Testis (tissue), 3 donors: ENCODE results near the gene SOX2. TPM values are rescaled to one million over a fixed set of nuclear protein-coding genes. Genes with fewer than 3 reads are reported as not detected.

Experiments
- DNase-seq: peaks from one replicate; pipeline ENCODE4 v3.0.0-alpha.2; 2019
- H3K27ac ChIP-seq, 2 donors: fragments of 200-600 bp; sonication (generic); one replicate each; pipeline ENCODE4 v1.5.1; 2019
- H3K27me3 ChIP-seq: fragments of 200-600 bp; sonication (generic); one replicate; pipeline ENCODE4 v1.5.1; 2019
- H3K36me3 ChIP-seq: fragments of 200-600 bp; sonication (generic); one replicate; pipeline ENCODE4 v1.5.1; 2017; ENCODE audit warnings: low read depth; ENCODE audit errors: missing control alignments
- H3K4me1 ChIP-seq: fragments of 200-600 bp; sonication (generic); one replicate; pipeline ENCODE4 v1.5.1; 2019
- H3K4me3 ChIP-seq, 2 donors: fragments of 200-600 bp; sonication (generic); one replicate each; pipeline ENCODE4 v1.5.1; 2017 to 2019
- H3K9me3 ChIP-seq: fragments of 200-600 bp; sonication (generic); one replicate; pipeline ENCODE4 v1.5.1; 2017
- CTCF ChIP-seq, 3 experiments: fragments of 450-650 bp in 2 of 3; fragments of 200-600 bp in 1 of 3; sonication (generic) in 1 of 3; IDR thresholded peaks; one replicate each; pipeline ENCODE4 v1.5.1; 2016 to 2019; ENCODE audit warnings: antibody characterized with exemption in 3 of 3, mild to moderate bottlenecking in 2 of 3, moderate library complexity in 1 of 3
- POLR2A ChIP-seq: fragments of 450-650 bp; IDR thresholded peaks from one replicate; pipeline ENCODE4 v1.6.1; 2017; ENCODE audit warnings: antibody characterized with exemption, mild to moderate bottlenecking, moderate library complexity
- WGBS, 2 donors: methylation state at CpG; one replicate each; pipeline ENCODE4 v1.1.5; 2018; 5-methylcytosine and 5-hydroxymethylcytosine counted together
- intact Hi-C: fragments of 100-400 bp; cut with DNase I; formaldehyde crosslinking; loops from one replicate; pipeline ENCODE4 v1.15.1; 2023; ENCODE audit warnings: low total_unique reads
- polyA plus RNA-seq: library from polyadenylated mRNA; stranded (reverse); fragments of 350-450 nt; fragmentation: Illumina TruSeq; extraction: RNeasy Lipid Tissue Mini Kit (QIAGEN cat#74804); gene quantifications from one replicate; pipeline ENCODE4 v1.2.3, GENCODE V29; 2014; ENCODE audit warnings: low read depth, low replicate concordance; ENCODE audit not compliant: insufficient read depth
- total RNA-seq, 2 donors: library from RNA; depleted of rRNA; stranded (reverse); fragments of >200 nt; gene quantifications; one replicate each; pipeline ENCODE4 v1.2.3, GENCODE V29; 2016

The SOX2 gene
- total and polyA plus RNA-seq, 3 donors from 2014 or later = 5.1 to 7.8 (median 7.2) TPM

- 87% methylated on average over 3 of the region's 3 CpGs for WGBS, 2 donors
- Histone ChIP-seq H3K27me3 (no peaks in the 10 kb centered on the region), H3K27ac (no peak overlapping the region), H3K36me3 (no peaks in the 10 kb centered on the region), H3K4me1 (no peaks in the 10 kb centered on the region), H3K4me3 (no peak overlapping the region), H3K9me3 (no peaks in the 10 kb centered on the region)
- TF ChIP-seq CTCF (IDR thresholded peaks at IDR 0.05) = no peak
- TF ChIP-seq POLR2A = no peak
- intact Hi-C loops = no loop called here
- DNase-seq = no peak
Observed at GRCh38 chr3:181689546-181689945, 22.2 kb upstream of the SOX2 start.

GRCh38 chr3:181690769-181691168, 21.0 kb upstream of the SOX2 start:
- intact Hi-C loops = no loop called here
- TF ChIP-seq POLR2A = no peak
- no peak for TF ChIP-seq CTCF (IDR thresholded peaks at IDR 0.05)
- Histone ChIP-seq H3K4me1 (no peaks in the 10 kb centered on the region), H3K4me3 (no peak overlapping the region), H3K9me3 (no peaks in the 10 kb centered on the region), H3K27ac (no peak overlapping the region), H3K36me3 (no peaks in the 10 kb centered on the region), H3K27me3 (no peaks in the 10 kb centered on the region)
- DNase-seq = no peak
- WGBS, 2 donors = 88 to 91% methylated on average over 2 of the region's 2 CpGs

GRCh38 chr3:181691901-181692300, 19.8 kb upstream of the SOX2 start:
- TF ChIP-seq POLR2A (no peak), CTCF (IDR thresholded peaks at IDR 0.05) (no peak)
- no peaks in the 10 kb centered on the region for H3K9me3 ChIP-seq
- H3K27me3 ChIP-seq = no peaks in the 10 kb centered on the region
- no peaks in the 10 kb centered on the region for H3K36me3 ChIP-seq
- DNase-seq = no peak
- no peak overlapping the region for H3K4me3 ChIP-seq
- H3K27ac ChIP-seq = no peak overlapping the region
- H3K4me1 ChIP-seq = peaks cover 7% of the 10 kb centered on the region
- intact Hi-C loops = no loop called here
- WGBS, 2 donors = 84 to 96% methylated on average over 2 of the region's 2 CpGs

- Histone ChIP-seq H3K4me3 (no peak overlapping the region), H3K36me3 (no peaks in the 10 kb centered on the region), H3K9me3 (no peaks in the 10 kb centered on the region), H3K4me1 (peaks cover 7% of the 10 kb centered on the region), H3K27me3 (no peaks in the 10 kb centered on the region), H3K27ac (no peak overlapping the region)
- DNase-seq = no peak
- 73 to 80% methylated on average over 2 of the region's 2 CpGs for WGBS, 2 donors
- intact Hi-C loops = no loop called here
- TF ChIP-seq POLR2A (no peak), CTCF (IDR thresholded peaks at IDR 0.05) (no peak)
Observed at GRCh38 chr3:181692311-181693145, 19.2 kb upstream of the SOX2 start.

- no peaks in the 10 kb centered on the region for H3K36me3 ChIP-seq
- H3K9me3 ChIP-seq = no peaks in the 10 kb centered on the region
- no peak for TF ChIP-seq POLR2A
- no peak for TF ChIP-seq CTCF (IDR thresholded peaks at IDR 0.05)
- 85 to 88% methylated on average over 1 of the region's 1 CpG for WGBS, 2 donors
- intact Hi-C loops = no loop called here
- DNase-seq = no peak
- no peak overlapping the region for H3K4me3 ChIP-seq
- H3K27ac ChIP-seq = no peak overlapping the region
- peaks cover 7% of the 10 kb centered on the region for H3K4me1 ChIP-seq
- no peaks in the 10 kb centered on the region for H3K27me3 ChIP-seq
Observed at GRCh38 chr3:181693280-181693679, 18.4 kb upstream of the SOX2 start.
